Activated CD8-positive, alpha-beta memory T cell treated with anti-CD3 and anti-CD28 coated beads, Interleukin-2, amount 50 U/mL, for 48 hours (primary cell): ENCODE data around the gene ACVR2B.
"Not testable (repeated sequence)": the region's sequence is repeated elsewhere in the genome, so short reads cannot be mapped to it uniquely, and the experiment has no call there.

ENCODE experiments used
- DNase-seq: peaks from one replicate; pipeline ENCODE4 v3.0.0-alpha.2; 2020

The ACVR2B gene

DNA sequence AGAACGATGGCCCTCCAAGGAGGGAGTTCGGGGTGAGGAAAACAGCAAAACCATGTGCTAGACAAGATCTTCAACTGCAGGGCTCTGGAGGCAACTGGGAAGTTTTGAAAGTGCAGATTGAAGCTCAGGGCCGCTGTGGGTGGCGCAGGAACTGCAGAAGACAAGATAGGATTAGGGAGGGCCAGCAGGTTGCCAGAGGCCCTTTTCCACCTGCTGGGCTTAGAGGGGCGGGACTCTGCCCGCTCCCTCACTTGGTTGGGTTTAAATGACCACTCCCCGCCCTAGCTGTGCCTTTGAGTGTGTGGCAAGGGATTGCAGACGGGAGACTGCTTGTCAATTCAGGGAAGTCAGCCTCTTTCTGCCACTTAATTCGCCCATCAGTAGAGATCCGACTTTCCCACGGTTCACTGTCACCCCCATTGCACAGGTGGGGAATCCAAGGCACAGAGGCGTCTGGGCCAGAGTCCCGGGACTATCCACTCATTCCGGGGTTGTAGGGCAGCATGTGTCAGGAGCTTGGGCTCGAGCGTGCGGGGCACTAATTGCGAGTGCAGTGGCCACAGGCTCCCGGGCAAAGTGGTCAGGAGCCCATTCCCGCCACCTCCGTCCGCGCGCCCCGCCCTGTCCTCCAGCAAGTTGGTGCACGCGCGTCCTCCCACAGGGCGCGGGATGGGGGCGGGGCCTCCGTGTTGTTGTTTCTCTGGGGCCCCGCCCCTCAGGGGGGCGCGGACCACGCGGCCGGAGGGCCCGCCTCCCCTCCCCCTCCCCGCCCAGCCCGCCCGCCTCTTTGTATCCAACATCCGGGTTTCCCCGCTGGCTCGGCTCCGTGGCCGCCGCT lies at the start of gene ACVR2B:
TSS of gene ACVR2B (plus strand) at position 816 of the 838 bp plus-strand sequence. CDS start 433 bp downstream, outside the sequence.
- peak; percentile 85 for DNase-seq

DNA sequence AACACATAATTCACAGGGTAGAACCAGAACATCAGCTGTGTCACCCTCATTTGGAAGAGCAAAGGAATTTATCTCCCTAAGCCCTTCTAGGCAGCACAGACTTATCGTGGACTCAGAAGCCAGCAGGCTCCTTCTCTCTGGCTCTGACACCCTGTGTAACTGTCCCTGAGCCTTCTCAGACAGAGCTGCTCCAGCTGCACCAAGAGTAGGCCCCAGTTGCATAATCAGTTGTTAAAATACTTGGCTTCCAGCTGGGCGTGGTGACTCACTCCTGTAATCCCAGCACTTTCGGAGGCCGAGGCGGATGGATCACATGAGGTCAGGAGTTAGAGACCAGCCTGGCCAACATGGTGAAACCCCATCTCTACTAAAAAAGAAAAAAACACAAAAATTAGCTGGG lies 49.4 kb upstream of the ACVR2B start:
- no peak for DNase-seq

DNA sequence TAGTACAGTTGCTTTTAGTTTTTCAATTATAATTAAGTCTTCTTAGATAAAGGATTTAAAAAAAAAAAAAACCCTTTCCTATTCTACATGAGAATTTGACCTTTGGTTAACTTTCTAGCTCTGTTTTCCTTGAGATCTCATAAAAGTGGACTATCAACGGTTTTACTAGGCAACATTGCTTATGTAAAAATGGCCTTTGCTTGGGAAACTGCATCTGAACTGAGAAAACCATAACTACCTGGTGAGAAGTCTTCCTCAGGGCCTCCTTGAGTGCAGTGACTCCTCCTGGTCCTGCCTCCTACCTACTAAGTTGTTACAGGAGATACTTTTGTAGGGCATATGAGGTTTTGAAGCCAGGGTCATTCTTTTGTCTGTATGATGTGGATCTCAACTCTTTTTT lies 42.1 kb upstream of the ACVR2B start:
- no peak for DNase-seq

DNA sequence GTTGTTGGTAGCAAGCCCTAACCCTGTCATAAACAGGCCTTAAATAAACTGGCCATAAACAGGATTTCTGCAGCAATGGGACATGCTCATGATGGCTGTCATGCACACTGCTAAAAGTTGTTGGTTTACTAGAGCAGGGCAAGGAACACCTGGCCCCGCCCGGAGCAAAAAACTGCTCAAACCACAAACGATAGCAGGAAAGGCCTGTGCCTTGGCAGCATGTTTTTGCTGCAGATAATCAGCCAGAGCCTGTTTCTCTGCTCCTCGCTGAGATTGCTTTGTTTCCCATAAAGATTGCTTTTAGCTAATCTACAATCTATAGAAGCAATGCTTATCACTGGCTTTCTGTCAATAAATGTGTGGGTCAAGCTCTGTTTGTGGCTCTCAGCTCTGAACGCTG lies 32.9 kb upstream of the ACVR2B start:
- DNase-seq, result not testable (repeated sequence)

DNA sequence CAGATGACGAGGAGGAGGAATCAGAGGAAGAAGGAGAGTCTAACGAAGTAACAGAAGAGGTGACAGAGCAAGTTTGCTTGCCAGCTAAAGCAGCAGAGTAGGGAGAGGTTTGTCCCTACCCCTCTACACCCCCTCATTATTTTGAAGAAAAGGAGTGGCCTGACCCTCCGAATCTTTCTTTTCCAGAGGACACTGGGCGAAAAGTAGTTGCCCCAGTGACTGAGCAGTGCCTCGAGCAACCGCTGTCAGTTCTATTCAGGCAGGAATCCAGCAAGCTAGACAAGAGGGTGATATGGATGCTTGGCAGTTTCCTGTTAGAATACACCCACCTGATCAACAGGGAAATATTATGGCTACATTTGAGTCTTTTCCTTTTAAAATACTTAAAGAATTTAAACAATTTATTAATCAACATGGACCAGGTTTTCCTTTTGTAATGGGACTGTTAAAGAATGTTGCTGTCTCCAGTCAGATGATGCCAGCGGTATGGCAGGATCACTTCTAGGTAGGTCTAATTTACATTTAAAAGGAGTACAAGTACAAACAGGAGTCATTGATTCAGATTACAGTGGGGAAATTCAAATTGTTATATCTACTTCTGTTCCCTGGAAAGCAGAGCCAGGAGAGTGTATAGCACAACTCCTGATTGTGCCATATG lies 31.9 kb upstream of the ACVR2B start:
- no peak for DNase-seq

DNA sequence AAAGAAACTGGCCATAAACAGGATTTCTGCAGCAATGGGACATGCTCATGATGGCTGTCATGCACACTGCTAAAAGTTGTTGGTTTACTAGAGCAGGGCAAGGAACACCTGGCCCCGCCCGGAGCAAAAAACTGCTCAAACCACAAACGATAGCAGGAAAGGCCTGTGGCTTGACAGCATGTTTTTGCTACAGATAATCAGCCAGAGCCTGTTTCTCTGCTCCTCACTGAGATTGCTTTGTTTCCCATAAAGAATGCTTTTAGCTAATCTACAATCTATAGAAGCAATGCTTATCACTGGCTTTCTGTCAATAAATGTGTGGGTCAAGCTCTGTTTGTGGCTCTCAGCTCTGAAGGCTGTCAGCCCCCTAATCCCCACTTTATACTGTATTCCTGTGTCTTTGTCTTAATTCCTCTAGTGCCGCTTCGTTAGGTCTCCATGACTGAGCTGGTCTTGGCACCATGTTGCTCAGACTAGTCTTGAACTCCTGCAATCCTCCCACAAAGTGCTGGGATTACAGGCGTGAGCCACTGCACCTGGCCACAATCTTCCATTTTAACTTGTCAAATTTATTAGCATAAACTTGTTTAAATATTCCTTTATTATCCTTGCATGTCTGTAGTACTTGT lies 26.8 kb upstream of the ACVR2B start:
- DNase-seq, result not testable (repeated sequence)

DNA sequence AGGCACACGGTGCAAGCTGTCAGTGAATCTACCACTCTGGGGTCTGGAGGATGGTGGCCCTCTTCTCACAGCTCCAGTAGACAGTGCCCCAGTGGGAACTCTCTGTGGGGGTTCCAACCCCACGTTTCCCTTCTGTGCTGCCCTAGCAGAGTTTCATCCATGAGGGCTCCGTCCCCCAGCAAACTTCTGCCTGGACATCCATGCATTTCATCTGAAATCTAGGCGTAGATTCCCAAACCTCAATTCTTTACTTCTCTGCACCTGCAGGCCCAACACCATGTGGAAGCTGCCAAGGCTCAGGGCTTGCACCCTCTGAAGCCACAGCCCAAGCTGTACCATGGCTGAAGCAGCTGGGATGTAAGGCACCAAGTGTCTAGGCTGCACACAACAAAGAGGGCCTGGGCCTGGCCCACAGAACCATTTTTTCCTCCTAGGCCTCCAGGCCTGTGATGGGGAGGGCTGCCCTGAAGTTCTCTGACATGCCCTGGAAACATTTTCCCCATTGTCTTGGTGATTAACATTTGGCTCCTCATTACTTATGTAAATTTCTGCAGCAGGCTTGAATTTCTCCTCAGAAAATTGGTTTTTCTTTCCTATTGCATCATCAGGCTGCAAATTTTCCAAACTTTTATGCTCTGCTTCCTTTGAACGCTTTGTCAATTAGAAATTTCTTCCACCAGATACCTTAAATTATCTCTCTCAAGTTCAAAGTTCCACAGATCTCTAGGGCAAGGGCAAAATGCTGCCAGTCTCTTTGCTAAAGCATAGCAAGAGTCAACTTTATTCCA lies 20.6 kb upstream of the ACVR2B start:
- not testable (repeated sequence) for DNase-seq

DNA sequence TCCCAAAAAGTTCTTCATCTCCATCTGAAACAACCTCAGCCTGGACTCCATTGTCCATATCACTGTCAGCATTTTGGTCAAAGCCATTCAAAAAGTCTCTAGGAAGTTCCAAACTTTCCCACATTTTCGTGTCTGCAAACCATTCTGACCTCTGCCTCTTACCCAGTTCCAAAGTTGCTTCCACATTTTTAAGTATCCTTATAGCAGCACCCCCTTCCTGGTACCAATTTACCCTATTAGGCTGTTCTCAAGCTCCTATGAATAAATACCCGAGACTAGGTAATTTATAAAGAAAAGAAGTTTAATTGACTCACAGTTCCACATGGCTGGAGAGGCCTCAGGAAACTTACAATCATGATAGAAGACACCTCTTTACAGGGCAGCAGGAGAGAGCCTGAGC lies 20.0 kb upstream of the ACVR2B start:
- not testable (repeated sequence) for DNase-seq

DNA sequence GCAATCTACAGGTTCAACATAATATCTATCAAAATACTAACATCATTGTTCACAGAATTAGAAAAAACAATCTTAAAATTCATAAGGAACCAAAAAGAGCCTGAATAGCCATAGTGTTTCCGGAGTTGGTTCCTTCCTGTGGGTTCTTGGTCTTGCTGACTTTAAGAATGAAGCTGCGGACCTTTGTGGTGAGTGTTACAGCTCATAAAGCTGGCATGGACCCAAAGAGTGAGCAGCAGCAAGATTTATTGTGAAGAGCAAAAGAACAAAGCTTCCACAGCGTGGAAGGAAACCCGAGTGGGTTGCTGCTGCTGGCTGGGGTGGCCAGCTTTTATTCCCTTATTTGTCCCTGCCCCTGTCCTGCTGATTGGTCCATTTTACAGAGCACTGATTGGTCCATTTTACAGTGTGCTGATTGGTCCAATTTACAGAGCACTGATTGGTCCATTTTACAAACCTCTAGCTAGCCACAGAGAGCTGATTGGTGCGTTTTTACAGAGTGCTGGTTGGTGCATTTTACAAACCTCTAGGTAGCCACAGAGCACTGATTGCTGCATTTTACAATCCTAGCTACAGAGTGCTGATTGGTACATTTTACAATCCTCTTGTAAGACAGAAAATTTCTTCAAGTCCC lies 15.1 kb upstream of the ACVR2B start:
- not testable (repeated sequence) for DNase-seq

DNA sequence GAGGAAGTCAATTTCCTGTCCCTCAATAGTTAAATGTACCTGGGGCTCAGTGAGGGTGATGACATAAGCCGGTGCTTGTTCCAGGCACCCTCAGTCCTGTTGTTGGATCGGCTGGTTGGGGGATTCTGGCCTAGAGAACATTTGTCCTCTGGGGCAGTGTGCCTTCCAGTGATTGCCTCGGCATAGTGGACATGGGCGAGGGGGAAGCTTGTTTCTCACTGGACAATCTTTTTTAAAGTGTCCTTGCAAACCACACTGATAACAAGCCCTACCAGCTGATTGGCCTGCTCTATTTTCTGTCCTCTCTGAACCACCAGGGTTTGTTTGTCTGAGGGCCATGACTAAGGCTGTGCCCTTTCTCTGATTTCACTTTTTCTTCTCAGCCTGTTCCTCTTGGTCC lies 10.5 kb upstream of the ACVR2B start:
- DNase-seq, result not testable (repeated sequence)

DNA sequence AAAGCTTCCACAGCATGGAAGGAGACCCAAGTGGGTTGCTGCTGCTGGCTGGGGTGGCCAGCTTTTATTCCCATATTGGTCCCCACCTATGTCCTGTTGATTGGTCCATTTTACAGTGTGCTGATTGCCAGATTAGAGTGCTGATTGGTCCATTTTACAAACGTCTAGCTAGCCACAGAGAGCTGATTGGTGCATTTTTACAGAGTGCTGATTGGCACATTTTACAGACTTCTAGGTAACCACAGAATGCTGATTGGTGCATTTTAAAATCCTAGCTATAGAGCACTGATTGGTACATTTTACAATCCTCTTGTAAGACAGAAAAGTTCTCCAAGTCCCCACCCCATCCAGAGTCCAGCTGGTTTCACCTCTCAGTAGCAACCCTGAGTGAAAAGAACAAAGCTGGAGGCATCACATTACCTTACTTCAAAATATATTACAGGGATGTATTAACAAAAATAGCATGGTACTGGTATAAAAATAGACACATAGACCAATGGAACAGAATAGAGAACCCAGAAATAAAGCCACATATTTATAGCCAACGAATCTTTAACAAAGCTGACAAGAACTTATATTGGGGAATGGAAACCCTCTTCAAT lies 7.5 kb upstream of the ACVR2B start:
- DNase-seq, result no peak

DNA sequence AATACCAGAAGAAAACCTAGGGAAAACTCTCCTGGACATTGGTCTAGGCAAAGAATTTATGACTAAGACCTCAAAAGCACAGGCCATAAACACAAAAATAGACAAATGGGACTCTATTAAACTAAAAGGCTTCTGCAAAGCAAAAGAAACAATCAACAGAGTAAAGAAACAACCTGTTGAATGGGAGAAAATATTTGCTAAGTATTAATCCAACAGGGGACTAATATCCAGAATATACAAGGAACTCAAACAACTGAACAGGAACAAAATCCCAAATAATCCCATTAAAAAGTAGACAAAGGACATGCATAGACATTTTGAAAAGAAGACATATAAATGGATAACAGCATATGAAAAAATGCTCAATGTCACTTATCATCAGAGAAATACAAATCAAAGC lies 6.9 kb upstream of the ACVR2B start:
- no peak for DNase-seq

DNA sequence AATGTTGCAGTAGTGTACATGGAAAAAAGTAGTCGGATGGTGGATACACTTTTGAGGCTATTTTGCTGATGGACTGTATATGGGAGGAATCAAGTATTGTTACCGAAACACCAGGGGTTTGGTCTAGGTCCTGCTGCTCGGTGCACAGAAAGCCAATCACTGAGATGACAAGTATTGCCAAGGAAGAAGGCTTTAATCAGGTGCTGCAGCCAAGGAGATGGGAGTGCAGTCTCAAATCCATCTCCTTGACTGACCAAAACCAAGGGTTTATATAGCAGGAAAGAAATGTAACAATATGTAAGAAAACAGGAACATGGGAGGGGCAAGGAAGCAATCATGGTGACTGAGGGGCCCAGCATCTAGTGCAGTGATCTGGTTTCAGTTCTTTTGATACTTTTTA lies 2.8 kb upstream of the ACVR2B start:
- no peak for DNase-seq

DNA sequence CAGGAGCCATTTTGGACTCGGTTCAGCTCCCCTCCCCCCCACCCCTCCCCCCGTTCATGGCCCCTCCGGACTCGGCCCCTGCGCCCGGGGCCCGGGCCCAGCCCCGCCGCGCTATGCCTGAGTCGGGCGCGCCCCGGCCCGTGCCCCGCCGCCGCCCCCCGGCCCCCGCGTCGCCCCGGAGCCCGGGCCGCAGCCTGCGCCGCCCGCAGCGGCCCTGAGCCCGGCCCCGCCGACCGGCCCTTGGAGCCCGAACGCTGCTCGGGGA lies 155 bp downstream of the ACVR2B start:
- DNase-seq, result no peak

DNA sequence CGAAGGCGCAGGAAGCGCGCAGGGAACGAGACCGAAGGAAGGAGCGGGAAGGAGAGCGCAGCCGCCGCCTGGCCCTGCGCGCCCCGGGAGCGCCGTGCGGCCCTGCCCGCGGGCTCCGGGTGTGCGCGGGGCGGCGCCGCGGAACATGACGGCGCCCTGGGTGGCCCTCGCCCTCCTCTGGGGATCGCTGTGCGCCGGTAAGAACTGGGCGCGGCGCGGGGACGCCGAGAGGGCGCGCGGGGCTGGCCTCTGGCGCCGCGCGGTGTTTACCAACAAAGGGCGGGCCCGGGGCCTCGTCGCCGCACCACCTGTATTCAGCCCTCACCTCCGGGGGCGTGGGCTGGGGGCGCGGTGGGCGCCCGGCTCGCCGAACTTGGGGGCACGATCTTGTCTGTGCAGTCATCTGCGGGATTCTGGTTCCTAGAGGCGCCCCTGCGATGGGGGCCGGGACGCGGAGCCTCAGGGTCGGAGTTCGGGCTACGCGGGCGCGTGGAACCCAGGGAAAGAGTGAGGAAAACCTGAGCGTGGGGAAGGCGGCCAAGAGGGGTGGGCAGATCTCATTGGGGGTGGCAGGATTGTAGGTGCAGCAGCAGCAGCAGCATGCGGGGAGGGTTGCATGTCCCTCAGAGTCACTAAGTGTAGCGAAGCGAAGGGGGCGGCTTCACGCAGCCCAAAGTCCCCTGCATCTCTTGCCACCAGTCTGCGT lies 641 bp downstream of the ACVR2B start:
- peak; percentile 61 for DNase-seq

DNA sequence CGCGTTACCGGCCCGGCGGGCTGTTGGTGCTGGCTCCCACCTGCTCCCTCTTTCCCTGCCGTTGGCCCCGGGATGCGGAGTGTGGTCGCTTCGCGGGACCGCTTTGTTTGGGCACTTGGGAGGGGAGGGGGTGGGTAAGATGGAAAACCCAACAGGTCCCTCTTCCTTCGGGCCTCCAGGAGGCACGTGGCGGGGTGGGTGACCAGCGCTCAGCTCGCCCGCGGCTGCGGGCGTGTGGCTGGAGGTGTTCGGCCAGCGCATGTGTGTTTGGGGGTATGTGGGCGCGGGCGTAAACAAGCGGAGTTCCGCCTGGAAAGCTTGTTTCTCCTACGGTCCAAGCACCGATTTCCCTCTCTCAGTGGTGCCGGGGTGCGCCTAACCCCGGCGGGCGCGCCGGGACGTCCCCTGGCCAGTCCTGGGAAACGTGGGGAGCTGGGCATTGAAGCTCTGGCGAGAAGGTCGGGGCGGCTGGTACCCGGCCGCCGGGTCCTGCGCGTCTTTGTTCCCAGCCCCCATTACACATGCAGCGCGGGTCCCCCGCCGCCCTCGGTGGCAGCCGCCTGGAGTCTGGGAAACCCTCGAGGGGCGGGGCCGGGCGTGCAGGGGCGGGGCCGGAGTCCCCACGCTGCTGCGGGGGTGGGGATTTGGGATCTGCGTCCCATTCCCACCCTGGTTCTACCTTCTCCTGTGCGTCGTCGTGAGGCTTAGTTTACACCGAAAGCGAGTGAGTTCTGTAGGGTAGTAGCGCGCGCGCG lies 1.4 kb downstream of the ACVR2B start:
- DNase-seq, result peak; percentile 76

DNA sequence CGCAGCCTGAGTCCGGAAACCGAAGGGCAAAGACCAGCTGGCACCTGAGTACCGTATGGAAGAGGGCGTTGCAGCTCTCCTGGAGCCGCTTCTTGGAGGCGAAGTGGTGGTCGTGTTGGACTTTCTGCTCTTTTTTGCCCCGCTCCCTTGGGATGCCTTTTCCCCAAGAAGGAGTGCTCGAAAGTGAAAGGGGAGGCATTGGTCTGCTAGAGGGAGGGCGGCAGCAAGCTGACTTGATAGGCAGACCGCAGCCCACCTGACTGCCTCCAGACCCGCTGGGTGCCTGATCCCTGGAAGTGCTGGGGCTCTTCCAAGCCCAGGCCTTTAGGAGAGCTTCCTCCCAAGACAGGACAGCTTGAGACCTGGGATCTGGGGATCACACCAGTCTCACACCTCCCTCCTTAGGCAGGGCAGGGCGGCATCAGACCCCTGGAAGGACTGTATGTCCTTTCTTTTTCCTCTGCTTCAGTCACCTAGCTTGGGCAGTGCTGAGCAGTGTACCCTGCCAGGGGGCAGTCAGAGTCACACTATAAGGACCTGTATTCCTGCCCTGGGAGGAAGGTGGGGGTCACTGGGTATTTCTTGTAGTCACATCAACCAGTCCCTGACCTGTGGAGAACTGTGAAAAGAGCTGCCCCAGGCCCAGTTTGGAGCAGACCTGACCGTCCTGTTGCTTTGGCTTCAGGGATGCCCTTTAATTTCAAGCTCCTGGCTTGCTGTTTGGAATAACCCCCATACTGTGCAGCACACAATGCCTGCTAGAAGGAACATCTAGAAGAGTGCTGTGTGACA lies 2.1 kb downstream of the ACVR2B start:
- no peak for DNase-seq

DNA sequence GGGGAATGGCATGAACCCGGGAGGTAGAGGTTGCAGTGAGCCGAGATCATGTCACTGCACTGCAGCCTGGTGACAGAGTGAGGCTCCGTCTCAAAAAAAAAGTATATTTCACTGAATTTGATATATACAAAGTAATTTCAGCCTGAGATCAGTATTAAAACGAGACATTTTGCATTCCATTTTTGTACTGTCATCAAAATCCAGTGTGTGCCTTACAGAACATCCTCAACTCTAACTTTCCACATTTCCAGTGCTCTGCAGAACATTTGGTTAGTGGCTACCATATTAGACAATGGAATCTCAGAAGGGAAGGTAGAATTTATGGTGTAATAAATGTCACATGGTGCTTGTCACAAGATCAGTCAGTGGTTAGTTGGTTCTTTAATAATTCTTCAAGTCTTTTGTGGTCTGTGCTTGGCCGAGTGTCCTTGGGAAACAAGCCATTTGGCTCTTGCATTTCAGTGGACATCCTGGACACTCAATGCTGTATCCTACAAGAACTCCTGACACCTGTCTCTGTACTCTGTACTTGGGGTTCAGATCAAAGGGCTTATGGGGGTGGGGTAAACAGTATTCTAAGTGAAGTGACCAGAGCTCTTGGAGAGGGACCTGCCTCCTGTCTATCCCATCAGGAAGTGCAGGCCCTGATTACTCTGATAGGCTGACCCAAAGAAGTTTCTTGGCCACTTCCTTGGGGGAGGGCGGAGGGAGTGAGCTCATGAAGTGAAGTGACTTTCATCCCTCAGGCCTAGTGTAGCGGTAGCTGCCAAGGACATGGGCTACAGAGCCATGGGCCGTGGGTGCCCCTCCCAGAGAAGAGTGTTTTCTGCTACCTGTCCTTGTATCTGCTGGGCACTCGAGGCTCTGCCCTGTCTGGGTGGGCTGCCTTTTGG lies 3.7 kb downstream of the ACVR2B start:
- DNase-seq, result no peak
